ENCODE measurements around the gene SPAG16.

DNA sequence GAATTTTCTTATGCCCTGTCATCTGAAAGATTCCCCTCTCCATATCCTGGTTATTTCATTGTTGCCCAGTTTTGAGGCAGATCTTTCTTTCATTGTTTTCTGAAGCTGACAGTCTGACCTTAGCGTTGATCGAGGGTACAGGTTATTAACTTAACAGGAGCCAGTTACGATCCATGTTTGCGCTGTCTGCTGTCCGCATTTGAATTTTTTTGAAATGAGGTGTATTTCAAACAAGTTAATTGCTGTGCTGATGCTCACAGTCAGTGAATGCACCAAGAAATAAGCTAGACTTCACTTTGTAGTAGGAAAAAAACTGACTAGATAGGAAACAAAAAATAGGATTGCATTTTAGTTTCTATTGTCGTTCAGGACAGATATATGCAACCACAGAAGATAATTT is 34.8 kb upstream of the SPAG16 start:
- TF ChIP-seq, protein P1, sequence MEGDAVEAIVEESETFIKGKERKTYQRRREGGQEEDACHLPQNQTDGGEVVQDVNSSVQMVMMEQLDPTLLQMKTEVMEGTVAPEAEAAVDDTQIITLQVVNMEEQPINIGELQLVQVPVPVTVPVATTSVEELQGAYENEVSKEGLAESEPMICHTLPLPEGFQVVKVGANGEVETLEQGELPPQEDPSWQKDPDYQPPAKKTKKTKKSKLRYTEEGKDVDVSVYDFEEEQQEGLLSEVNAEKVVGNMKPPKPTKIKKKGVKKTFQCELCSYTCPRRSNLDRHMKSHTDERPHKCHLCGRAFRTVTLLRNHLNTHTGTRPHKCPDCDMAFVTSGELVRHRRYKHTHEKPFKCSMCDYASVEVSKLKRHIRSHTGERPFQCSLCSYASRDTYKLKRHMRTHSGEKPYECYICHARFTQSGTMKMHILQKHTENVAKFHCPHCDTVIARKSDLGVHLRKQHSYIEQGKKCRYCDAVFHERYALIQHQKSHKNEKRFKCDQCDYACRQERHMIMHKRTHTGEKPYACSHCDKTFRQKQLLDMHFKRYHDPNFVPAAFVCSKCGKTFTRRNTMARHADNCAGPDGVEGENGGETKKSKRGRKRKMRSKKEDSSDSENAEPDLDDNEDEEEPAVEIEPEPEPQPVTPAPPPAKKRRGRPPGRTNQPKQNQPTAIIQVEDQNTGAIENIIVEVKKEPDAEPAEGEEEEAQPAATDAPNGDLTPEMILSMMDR (conservative IDR thresholded peaks at IDR 0.05): no peak
- TF ChIP-seq ZFX (IDR thresholded peaks at IDR 0.05): no peak
